Transverse colon (tissue), 4 donors: ENCODE measurements around the gene AATK. TPM values are rescaled to one million over a fixed set of nuclear protein-coding genes. Genes with fewer than 3 reads are reported as not detected.
A peak's percentile ranks its signal among the peaks of the same experiment; 100 is the strongest.

ENCODE experiments used
- DNase-seq: peaks from one replicate; pipeline ENCODE4 v3.0.0-alpha.2; 2019
- H3K27ac ChIP-seq, 4 donors: fragments of 200-600 bp; sonication (generic); 2 replicates each; pipeline ENCODE4 v1.5.1; 2016 to 2018; ENCODE audit warnings: inconsistent platforms in 4 of 4
- H3K27me3 ChIP-seq: fragments of 200-600 bp; sonication (generic); 2 replicates; pipeline ENCODE4 v1.5.1; 2017; ENCODE audit warnings: inconsistent platforms
- H3K36me3 ChIP-seq, 4 donors: fragments of 200-600 bp; sonication (generic); 2 replicates each; pipeline ENCODE4 v1.5.1; 2017 to 2019; ENCODE audit warnings: inconsistent platforms in 4 of 4
- H3K4me1 ChIP-seq, 4 donors: fragments of 200-600 bp; sonication (generic); 2 replicates each; pipeline ENCODE4 v1.5.1; 2017 to 2020; ENCODE audit warnings: inconsistent platforms in 4 of 4
- H3K4me3 ChIP-seq, 4 donors: fragments of 200-600 bp; sonication (generic); 1 replicate in 1 of 4; 2 replicates in 3 of 4; pipeline versions ENCODE4 v1.5.1 to v1.6.1; 2017 to 2019; ENCODE audit warnings: inconsistent platforms in 4 of 4
- H3K9me3 ChIP-seq, 2 donors: fragments of 200-600 bp; sonication (generic); 2 replicates each; pipeline ENCODE4 v1.5.1; 2017 to 2019; ENCODE audit warnings: inconsistent platforms in 2 of 2
- CTCF ChIP-seq, 5 experiments: fragments of 200-600 bp in 3 of 5; fragments of 450-650 bp in 2 of 5; sonication (generic) in 3 of 5; IDR thresholded peaks; 1 replicate in 2 of 5; 2 replicates in 3 of 5; pipeline ENCODE4 v1.5.1; 2016 to 2017; ENCODE audit warnings: antibody characterized with exemption in 5 of 5, inconsistent platforms in 3 of 5, mild to moderate bottlenecking in 2 of 5, moderate library complexity in 1 of 5
- EP300 ChIP-seq: sonication (generic); formaldehyde crosslinking; IDR thresholded peaks from one replicate; pipeline ENCODE4 v1.6.1; 2017; ENCODE audit warnings: antibody characterized with exemption, low read depth
- POLR2A ChIP-seq: fragments of 450-650 bp; IDR thresholded peaks from one replicate; pipeline ENCODE4 v1.6.1; 2016; ENCODE audit warnings: antibody characterized with exemption, mild to moderate bottlenecking, moderate library complexity
- POLR2AphosphoS5 ChIP-seq, 3 donors: sonication (generic); formaldehyde crosslinking; IDR thresholded peaks; one replicate each; pipeline ENCODE4 v1.6.1; 2016; ENCODE audit warnings: antibody characterized with exemption in 3 of 3
- WGBS, 2 donors: methylation state at CpG; one replicate each; pipeline ENCODE4 v1.1.5; 2018; ENCODE audit warnings: low coverage in 1 of 2; 5-methylcytosine and 5-hydroxymethylcytosine counted together
- in situ Hi-C, 4 donors: fragments of 200-750 bp; cut with MboI; loops; one replicate each; pipeline versions ENCODE4 v1.15.0 to v1.15.1; 2017; ENCODE audit warnings: low sequenced_read_pairs in 3 of 4, low pct_ligation_motif_present in 1 of 4, low pct_unique_long_range_greater_than_20kb in 1 of 4
- intact Hi-C: fragments of 100-400 bp; cut with DNase I; formaldehyde crosslinking; loops from one replicate; pipeline ENCODE4 v1.15.1; 2023; ENCODE audit warnings: low total_unique reads
- total RNA-seq, 4 donors: library from RNA; depleted of rRNA; stranded (reverse); fragments of >200 nt; gene quantifications; one replicate each; pipeline ENCODE4 v1.1.0, GENCODE V29; 2016

AATK gene
- total RNA-seq, 4 donors from 2014 or later = 1.7 to 21.3 (median 8.6) TPM

GRCh38 chr17:81144423-81144781 lies 21.6 kb downstream of the AATK start:
- no peaks in the 10 kb centered on the region for H3K9me3 ChIP-seq
- WGBS, 2 donors = 78% methylated on average over 14 of the region's 14 CpGs; no CpG with 5 or more reads in 1 of the 2 donors
- intact Hi-C loops (loop anchor here (5.0 kb wide), 1 partner anchor 98 kb away; no protein-coding TSS in a partner anchor), in situ Hi-C loops (no loop called here)
- DNase-seq = no peak
- no peak overlapping the region for H3K4me3 ChIP-seq
- no peaks in the 10 kb centered on the region for H3K27me3 ChIP-seq
- TF ChIP-seq POLR2AphosphoS5 (IDR thresholded peaks at IDR 0.05) (no peak), CTCF (IDR thresholded peaks at IDR 0.05) (no peak), EP300 (no peak), POLR2A (no peak)
- H3K27ac ChIP-seq = no peak overlapping the region
- no peaks in the 10 kb centered on the region for H3K36me3 ChIP-seq
- H3K4me1 ChIP-seq = peaks cover 0 to 9% (median 5%) of the 10 kb centered on the region in 4 donors

DNA sequence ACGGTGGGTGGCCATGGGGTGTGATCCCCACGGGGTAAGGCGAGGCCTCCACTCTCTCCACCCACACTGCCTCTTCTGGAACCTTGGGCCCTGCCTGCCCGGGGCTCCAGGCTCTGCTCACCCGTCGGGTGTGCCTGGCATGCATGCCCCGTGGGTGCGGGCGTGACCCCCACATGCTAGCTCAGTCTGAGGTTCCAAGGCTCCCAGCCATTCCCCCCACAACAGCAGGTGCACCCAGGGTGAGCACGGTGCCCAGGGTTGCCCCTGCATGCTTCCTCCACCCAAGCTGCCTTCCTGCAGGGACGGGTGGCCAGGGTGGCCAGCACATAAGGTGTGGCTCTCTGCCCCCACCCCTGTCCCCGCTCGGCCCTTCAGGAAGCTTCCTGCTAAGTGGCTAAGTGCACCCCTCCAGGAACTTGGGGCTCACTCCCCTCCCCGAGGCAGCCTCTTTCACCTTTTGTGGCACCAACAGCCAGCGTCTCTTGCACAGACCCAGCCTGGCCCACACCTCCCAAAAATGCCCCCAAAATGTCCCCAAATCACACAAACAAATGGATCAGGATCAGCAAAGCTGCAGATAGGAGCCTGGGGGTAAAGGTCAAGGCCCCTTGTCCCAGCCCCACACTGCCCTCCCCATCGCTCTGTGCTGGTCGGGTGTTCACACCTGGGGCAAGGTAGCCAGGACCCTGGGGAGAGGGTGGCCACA lies 22.2 kb downstream of the AATK start:
- 79% methylated on average over 16 of the region's 17 CpGs; no CpG with 5 or more reads in 1 of the 2 donors for WGBS, 2 donors
- in situ Hi-C loops = no loop called here

DNA sequence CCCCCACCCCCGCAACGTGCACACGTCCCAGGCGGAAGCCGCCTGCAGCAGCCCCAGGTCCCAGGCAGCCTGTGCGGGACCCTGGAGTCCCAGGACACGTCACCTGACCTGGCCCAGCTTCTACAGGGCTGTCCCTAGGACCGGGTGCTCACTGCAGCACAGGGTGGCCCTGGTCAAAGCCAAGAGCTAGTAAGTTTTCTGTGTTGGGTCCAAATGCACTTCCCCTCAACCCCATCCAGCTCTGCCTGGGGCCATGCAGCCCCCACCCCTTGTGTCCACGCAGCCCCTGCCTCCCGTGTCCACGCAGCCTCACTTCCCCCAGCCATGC lies 22.9 kb downstream of the AATK start:
- intact Hi-C loops = loop anchor here (5.0 kb wide), 1 partner anchor 99 kb away; no protein-coding TSS in a partner anchor
- 81% methylated on average over 7 of the region's 11 CpGs; no CpG with 5 or more reads in 1 of the 2 donors for WGBS, 2 donors
- Histone ChIP-seq H3K36me3 (no peaks in the 10 kb centered on the region), H3K27me3 (no peaks in the 10 kb centered on the region), H3K27ac (no peak overlapping the region), H3K4me3 (no peak overlapping the region), H3K4me1 (peaks cover 0 to 9% (median 5%) of the 10 kb centered on the region in 4 donors), H3K9me3 (no peaks in the 10 kb centered on the region)
- TF ChIP-seq POLR2A = no peak
- no peak for TF ChIP-seq EP300
- TF ChIP-seq POLR2AphosphoS5 (IDR thresholded peaks at IDR 0.05) = no peak
- no peak for TF ChIP-seq CTCF (IDR thresholded peaks at IDR 0.05)
- DNase-seq = no peak
- in situ Hi-C loops = no loop called here

More for the DNA sequence above, 22.2 kb downstream of the AATK start:
- intact Hi-C loops = loop anchor here (5.0 kb wide), 1 partner anchor 98 kb away; no protein-coding TSS in a partner anchor
- H3K4me3 ChIP-seq = no peak overlapping the region
- H3K27ac ChIP-seq = no peak overlapping the region
- H3K9me3 ChIP-seq = no peaks in the 10 kb centered on the region
- DNase-seq = no peak
- H3K4me1 ChIP-seq = peaks cover 0 to 9% (median 5%) of the 10 kb centered on the region in 4 donors
- no peaks in the 10 kb centered on the region for H3K27me3 ChIP-seq
- no peaks in the 10 kb centered on the region for H3K36me3 ChIP-seq
- TF ChIP-seq CTCF (IDR thresholded peaks at IDR 0.05) (no peak), EP300 (no peak), POLR2AphosphoS5 (IDR thresholded peaks at IDR 0.05) (no peak), POLR2A (no peak)

DNA sequence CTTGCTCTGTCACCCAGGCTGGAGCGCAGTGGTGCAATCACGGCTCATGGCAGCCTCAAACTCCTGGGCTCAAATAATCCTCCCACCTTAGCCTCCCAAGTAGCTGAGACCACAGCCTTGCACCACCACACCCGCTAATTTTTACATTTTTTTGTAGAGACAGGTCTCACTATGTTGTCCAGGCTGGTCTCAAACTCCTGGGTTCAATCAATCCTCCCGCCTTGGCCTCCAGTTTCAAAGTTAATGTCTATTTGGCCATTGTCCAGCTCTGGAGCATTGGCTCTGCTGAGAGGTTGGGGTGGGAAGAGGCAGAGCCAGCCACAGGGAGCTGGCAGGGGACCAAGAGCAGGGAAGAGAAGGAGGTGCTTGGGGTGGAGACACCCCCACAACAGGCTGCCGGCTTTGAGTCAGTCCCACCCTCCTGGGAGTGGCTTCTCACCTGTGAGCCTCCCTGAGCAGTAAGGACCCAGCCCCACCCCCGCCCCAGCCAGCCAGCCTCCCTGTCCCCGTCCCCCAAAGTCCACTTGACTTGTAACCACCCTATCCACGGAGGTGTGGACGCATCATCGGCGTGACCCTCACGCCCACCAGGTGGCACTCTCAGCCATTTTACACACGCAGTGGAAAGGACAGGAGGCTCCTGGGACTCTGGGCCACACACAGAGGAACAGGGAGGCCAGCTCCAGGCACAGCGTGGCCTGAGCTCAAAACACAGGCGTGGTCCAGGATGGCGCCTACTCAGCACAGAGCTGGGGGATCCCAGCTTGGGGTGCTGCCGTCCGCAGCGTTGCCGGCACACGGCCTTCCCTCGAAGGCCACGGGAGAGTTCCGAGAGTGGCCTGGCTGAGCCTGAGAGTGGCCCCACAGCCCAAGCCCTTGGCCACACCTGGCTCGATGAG lies 23.5 kb downstream of the AATK start:
- H3K4me3 ChIP-seq = no peak overlapping the region
- peak; percentile 81 for DNase-seq
- intact Hi-C loops = loop anchor here (5.0 kb wide), 1 partner anchor 100 kb away; no protein-coding TSS in a partner anchor
- no peak overlapping the region for H3K27ac ChIP-seq
- H3K36me3 ChIP-seq = no peaks in the 10 kb centered on the region
- in situ Hi-C loops = no loop called here
- TF ChIP-seq EP300 = no peak
- no peak for TF ChIP-seq POLR2AphosphoS5 (IDR thresholded peaks at IDR 0.05)
- peak; percentile 49 to 73 (median 66) for TF ChIP-seq CTCF (IDR thresholded peaks at IDR 0.05)
- no peak for TF ChIP-seq POLR2A
- H3K27me3 ChIP-seq = no peaks in the 10 kb centered on the region
- 34 to 91% methylated on average over 3 to 24 of the region's 25 CpGs for WGBS, 2 donors
- H3K9me3 ChIP-seq = no peaks in the 10 kb centered on the region
- peaks cover 0 to 9% (median 5%) of the 10 kb centered on the region in 4 donors for H3K4me1 ChIP-seq
